OCI-LY7 (cell line): Measurements from ENCODE around the gene TMEM151B. TPM values are rescaled to one million over a fixed set of nuclear protein-coding genes. Genes with fewer than 3 reads are reported as not detected.

ENCODE experiments used
- BruUV-seq: library from RNA; stranded (reverse); fragments of 400-500 nt; replicated peaks from 2 replicates; lab custom pipeline; 2021; lab: Mats Ljungman, UMichigan
- CTCF ChIA-PET: fragments of 300-600 bp; sonication (Branson Sonifier 250); formaldehyde crosslinking; loops from one replicate; lab custom pipeline; 2022; ENCODE audit warnings: antibody characterized with exemption; ENCODE audit not compliant: unreplicated experiment; lab: Charles Lee
- POLR2A ChIA-PET: fragments of 300-600 bp; sonication (Branson Sonifier 250); formaldehyde crosslinking; loops from one replicate; lab custom pipeline; 2022; ENCODE audit warnings: antibody characterized with exemption; lab: Charles Lee
- DNase-seq: peaks from one replicate; pipeline ENCODE4 v3.0.0-alpha.2; 2015; ENCODE audit warnings: low spot score
- H2AFZ ChIP-seq: fragments of 200-600 bp; sonication (generic), shearing (Covaris generic); 2 replicates; pipeline ENCODE4 v1.6.1; 2014; ENCODE audit warnings: mild to moderate bottlenecking, antibody characterized with exemption, low read length, moderate library complexity
- H3K27ac ChIP-seq: fragments of 200-600 bp; sonication (generic); 2 replicates; pipeline ENCODE4 v1.5.1; 2014; ENCODE audit warnings: mixed run types, low read depth, mild to moderate bottlenecking, moderate library complexity, low read length, inconsistent platforms; ENCODE audit not compliant: poor library complexity, severe bottlenecking
- H3K36me3 ChIP-seq: fragments of 200-600 bp; sonication (generic); 2 replicates; pipeline ENCODE4 v1.6.1; 2014; ENCODE audit warnings: mild to moderate bottlenecking, antibody characterized with exemption, low read length, moderate library complexity, mixed read lengths; ENCODE audit not compliant: insufficient read depth
- H3K4me1 ChIP-seq: fragments of 200-600 bp; sonication (generic); 2 replicates; pipeline ENCODE4 v1.5.1; 2014; ENCODE audit warnings: mild to moderate bottlenecking, low read length; ENCODE audit not compliant: insufficient read depth, poor library complexity, severe bottlenecking
- H3K4me2 ChIP-seq: fragments of 200-600 bp; sonication (generic); 2 replicates; pipeline ENCODE4 v1.6.1; 2014; ENCODE audit warnings: mild to moderate bottlenecking, low read length
- H3K4me3 ChIP-seq: fragments of 200-600 bp; sonication (generic); 2 replicates; pipeline ENCODE4 v1.5.1; 2014; ENCODE audit warnings: mild to moderate bottlenecking, low read depth, low read length; ENCODE audit not compliant: poor library complexity, severe bottlenecking
- H3K79me2 ChIP-seq: fragments of 200-600 bp; sonication (generic); 2 replicates; pipeline ENCODE4 v1.6.1; 2016; ENCODE audit warnings: low read depth, mild to moderate bottlenecking, low read length, moderate library complexity, mixed read lengths; ENCODE audit not compliant: insufficient read depth
- H3K9me2 ChIP-seq: fragments of 200-600 bp; sonication (generic); 2 replicates; pipeline ENCODE4 v1.6.1; 2016; ENCODE audit warnings: mild to moderate bottlenecking, low read length, mixed read lengths; ENCODE audit not compliant: insufficient read depth
- H3K9me3 ChIP-seq: fragments of 200-600 bp; sonication (generic); 2 replicates; pipeline ENCODE4 v1.6.1; 2014; ENCODE audit warnings: mild to moderate bottlenecking, mixed run types, low read length, mixed read lengths
- H4K20me1 ChIP-seq: fragments of 200-600 bp; sonication (generic); 2 replicates; pipeline ENCODE4 v1.6.1; 2014; ENCODE audit warnings: mild to moderate bottlenecking, antibody characterized with exemption, low read length, moderate library complexity, mixed read lengths; ENCODE audit not compliant: insufficient read depth
- EZH2phosphoT487 ChIP-seq: fragments of 200-600 bp; sonication (generic); IDR thresholded peaks from 2 replicates; pipeline ENCODE4 v1.6.1; 2018; ENCODE audit warnings: low read depth, borderline replicate concordance, mild to moderate bottlenecking, mixed run types, antibody characterized with exemption, low read length, moderate library complexity, mixed read lengths
- intact Hi-C: fragments of 100-400 bp; cut with micrococcal nuclease; formaldehyde crosslinking; loops from one replicate; pipeline ENCODE4 v1.10.0; 2022; ENCODE audit not compliant: unreplicated experiment
- total RNA-seq, 2 experiments: library from RNA; depleted of rRNA in 1 of 2; stranded (reverse); fragments of >200 nt in 1 of 2; shearing (Covaris generic) in 1 of 2; gene quantifications; 2 replicates each; pipeline ENCODE4 v1.2.3, GENCODE V29; 2014 to 2022
- TF ChIP-seq, protein P1 (sequence below): fragments of 200-600 bp; sonication (generic); conservative IDR thresholded peaks from 2 replicates; pipeline ENCODE4 v1.5.1; 2014; ENCODE audit warnings: mild to moderate bottlenecking, antibody characterized with exemption, low read length, moderate library complexity, mixed read lengths

Gene TMEM151B
- total RNA-seq, 2 experiments from 2014 or later = 0.15 TPM; not detected in 1

DNA sequence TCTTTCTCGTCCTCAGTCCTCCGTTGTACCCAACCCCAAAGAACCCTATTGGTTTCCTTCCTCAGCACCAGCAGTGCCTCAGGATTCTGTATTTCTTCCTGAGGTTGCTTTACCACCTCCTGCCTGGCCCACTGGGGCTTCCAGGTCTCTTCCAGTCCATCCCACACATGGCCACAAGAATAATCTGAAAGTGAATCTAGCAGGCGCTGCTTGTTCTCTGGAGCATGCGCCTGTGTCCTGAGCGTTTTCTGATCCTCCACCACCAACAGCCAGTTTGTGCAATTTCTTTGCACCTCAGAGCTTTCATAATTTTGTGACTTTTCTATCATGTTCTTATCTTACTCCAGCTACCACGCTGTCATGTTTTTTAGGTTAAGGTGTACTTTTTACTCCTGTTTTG, 35.0 kb upstream of the TMEM151B start:
- DNase-seq = no peak
- no peak overlapping the region for H3K4me2 ChIP-seq
- H2AFZ ChIP-seq = no peak overlapping the region
- no peaks in the 10 kb centered on the region for H3K79me2 ChIP-seq
- no peak overlapping the region for H3K4me3 ChIP-seq
- H3K36me3 ChIP-seq = peaks cover 56% of the 10 kb centered on the region
- H3K9me3 ChIP-seq = no peaks in the 10 kb centered on the region
- BruUV-seq = no TSS peak
- H3K9me2 ChIP-seq = no peaks in the 10 kb centered on the region
- ChIA-PET CTCF (interaction anchor here (1.2 to 2.6 kb wide), 3 partner anchors 11 to 28 kb away, joined by 3 to 15 read pairs (median 10); partner anchors contain the start of gene SLC29A1), POLR2A (interaction anchor here (0.6 to 2.8 kb wide), 2 partner anchors 11 to 126 kb away, joined by 4 to 15 read pairs; partner anchors contain the start of gene SLC29A1)
- TF ChIP-seq EZH2phosphoT487 = no peak
- TF ChIP-seq, protein P1, sequence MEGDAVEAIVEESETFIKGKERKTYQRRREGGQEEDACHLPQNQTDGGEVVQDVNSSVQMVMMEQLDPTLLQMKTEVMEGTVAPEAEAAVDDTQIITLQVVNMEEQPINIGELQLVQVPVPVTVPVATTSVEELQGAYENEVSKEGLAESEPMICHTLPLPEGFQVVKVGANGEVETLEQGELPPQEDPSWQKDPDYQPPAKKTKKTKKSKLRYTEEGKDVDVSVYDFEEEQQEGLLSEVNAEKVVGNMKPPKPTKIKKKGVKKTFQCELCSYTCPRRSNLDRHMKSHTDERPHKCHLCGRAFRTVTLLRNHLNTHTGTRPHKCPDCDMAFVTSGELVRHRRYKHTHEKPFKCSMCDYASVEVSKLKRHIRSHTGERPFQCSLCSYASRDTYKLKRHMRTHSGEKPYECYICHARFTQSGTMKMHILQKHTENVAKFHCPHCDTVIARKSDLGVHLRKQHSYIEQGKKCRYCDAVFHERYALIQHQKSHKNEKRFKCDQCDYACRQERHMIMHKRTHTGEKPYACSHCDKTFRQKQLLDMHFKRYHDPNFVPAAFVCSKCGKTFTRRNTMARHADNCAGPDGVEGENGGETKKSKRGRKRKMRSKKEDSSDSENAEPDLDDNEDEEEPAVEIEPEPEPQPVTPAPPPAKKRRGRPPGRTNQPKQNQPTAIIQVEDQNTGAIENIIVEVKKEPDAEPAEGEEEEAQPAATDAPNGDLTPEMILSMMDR = no peak
- H3K4me1 ChIP-seq = peaks cover 24% of the 10 kb centered on the region
- H3K27ac ChIP-seq = no peak overlapping the region
- no peaks in the 10 kb centered on the region for H4K20me1 ChIP-seq
- intact Hi-C loops = loop anchor here (2.0 kb wide), 1 partner anchor 14 kb away; no protein-coding TSS in a partner anchor

DNA sequence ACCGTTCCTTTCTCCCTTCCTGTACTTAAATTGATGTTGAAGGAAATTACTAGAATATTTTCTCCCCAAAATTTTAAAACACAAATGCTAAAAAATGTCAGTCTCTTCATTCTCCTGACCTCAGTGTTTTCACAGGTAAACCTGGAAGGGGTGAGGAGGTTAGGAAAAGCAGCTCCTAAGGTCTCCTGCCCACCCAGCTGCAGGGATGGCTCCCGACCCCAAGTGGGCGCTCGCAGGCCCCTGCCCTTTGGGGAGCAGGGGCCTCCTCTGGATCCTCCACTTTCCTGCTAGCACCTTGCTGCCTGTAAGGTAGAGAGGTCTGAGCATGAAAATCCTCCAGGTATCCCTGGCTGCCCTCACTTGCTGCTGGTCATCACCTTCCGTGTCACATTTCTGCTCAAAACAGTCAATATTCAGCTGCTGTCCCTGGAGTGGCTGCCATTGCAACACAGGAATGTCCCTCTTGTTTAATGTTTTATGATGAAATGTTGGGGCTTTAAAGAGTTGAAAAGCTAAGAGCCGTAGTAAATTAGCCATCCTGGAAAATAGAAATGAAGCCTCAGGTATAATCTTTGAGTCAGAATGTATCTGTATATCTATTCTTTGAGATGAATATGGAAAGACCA, 34.2 kb upstream of the TMEM151B start:
- no peak overlapping the region for H3K4me2 ChIP-seq
- no peaks in the 10 kb centered on the region for H3K79me2 ChIP-seq
- H3K9me2 ChIP-seq = no peaks in the 10 kb centered on the region
- H3K36me3 ChIP-seq = peaks cover 49% of the 10 kb centered on the region
- ChIA-PET CTCF (interaction anchor here (1.8 to 2.6 kb wide), 2 partner anchors 10 to 11 kb away, joined by 10 to 15 read pairs; partner anchors contain the start of gene SLC29A1), POLR2A (interaction anchor here (2.8 kb wide), 1 partner anchor 11 kb away, joined by 15 read pairs; the partner anchor contains the start of gene SLC29A1)
- DNase-seq = no peak
- peaks cover 24% of the 10 kb centered on the region for H3K4me1 ChIP-seq
- H4K20me1 ChIP-seq = no peaks in the 10 kb centered on the region
- TF ChIP-seq, protein P1 = no peak
- TF ChIP-seq EZH2phosphoT487 = no peak
- H2AFZ ChIP-seq = no peak overlapping the region
- H3K9me3 ChIP-seq = no peaks in the 10 kb centered on the region
- intact Hi-C loops = loop anchor here (2.0 kb wide), 1 partner anchor 15 kb away; no protein-coding TSS in a partner anchor
- H3K27ac ChIP-seq = no peak overlapping the region
- no peak overlapping the region for H3K4me3 ChIP-seq
- no TSS peak for BruUV-seq
